HG03066 (cell line): ENCODE data around the gene FAM9C.
A peak's percentile ranks its signal among the peaks of the same experiment; 100 is the strongest.

Experiments used
- ATAC-seq: cut with Tn5 transposase; IDR thresholded peaks from one replicate; pipeline ENCODE4 v1.9.1; 2021; ENCODE audit warnings: low read depth; ENCODE audit not compliant: unreplicated experiment

Gene FAM9C

GRCh38 chrX:13009844-13010243 lies 34.6 kb downstream of the FAM9C start:
- no peak for ATAC-seq

GRCh38 chrX:13009273-13009672 lies 35.1 kb downstream of the FAM9C start:
- ATAC-seq = no peak

GRCh38 chrX:13008851-13009250 lies 35.6 kb downstream of the FAM9C start:
- ATAC-seq = no peak

GRCh38 chrX:13008189-13008533 lies 36.3 kb downstream of the FAM9C start:
- ATAC-seq = no peak

- no peak for ATAC-seq
Observed at GRCh38 chrX:13007519-13008188, 36.8 kb downstream of the FAM9C start.

- ATAC-seq = peak; percentile 42
Observed at GRCh38 chrX:13005661-13006473, 38.6 kb downstream of the FAM9C start.

GRCh38 chrX:13001961-13002671 lies 42.3 kb downstream of the FAM9C start:
- ATAC-seq = no peak

GRCh38 chrX:13001097-13001496 lies 43.3 kb downstream of the FAM9C start:
- ATAC-seq = no peak

- no peak for ATAC-seq
Observed at GRCh38 chrX:13000301-13000811, 44.1 kb downstream of the FAM9C start.

GRCh38 chrX:12999422-12999821 lies 45.0 kb downstream of the FAM9C start:
- ATAC-seq = no peak

GRCh38 chrX:12997906-12998687 lies 46.3 kb downstream of the FAM9C start:
- ATAC-seq = no peak

GRCh38 chrX:12996934-12997435 lies 47.4 kb downstream of the FAM9C start:
- no peak for ATAC-seq

GRCh38 chrX:12994321-12994720 lies 50.1 kb downstream of the FAM9C start:
- ATAC-seq = no peak

- ATAC-seq = no peak
Observed at GRCh38 chrX:12993826-12994225, 50.6 kb downstream of the FAM9C start.

- ATAC-seq = no peak
Observed at GRCh38 chrX:12992544-12993118, 51.8 kb downstream of the FAM9C start.

GRCh38 chrX:12991575-12991974 lies 52.8 kb downstream of the FAM9C start:
- no peak for ATAC-seq

GRCh38 chrX:12989461-12989860 lies 55.0 kb downstream of the FAM9C start:
- ATAC-seq = no peak

GRCh38 chrX:12988797-12989196 lies 55.6 kb downstream of the FAM9C start:
- no peak for ATAC-seq

- no peak for ATAC-seq
Observed at GRCh38 chrX:12987900-12988594, 56.4 kb downstream of the FAM9C start.
